GM12872 (cell line): Measurements from ENCODE around the gene PLXDC1.

Experiments used
- CTCF ChIP-seq: IDR thresholded peaks from 3 replicates; pipeline ENCODE4 v1.5.1; 2011; ENCODE audit warnings: low read depth, mild to moderate bottlenecking, low read length, moderate library complexity; ENCODE audit not compliant: insufficient read depth

The PLXDC1 gene

GRCh38 chr17:39191750-39192510 lies 40.5 kb upstream of the PLXDC1 start:
- TF ChIP-seq CTCF = no peak

- TF ChIP-seq CTCF = no peak
These were observed 35.9 kb upstream of the PLXDC1 start for GRCh38 chr17:39187152-39187830.

- TF ChIP-seq CTCF = no peak
These were observed 35.1 kb upstream of the PLXDC1 start for GRCh38 chr17:39186481-39187002.

GRCh38 chr17:39183720-39184119 lies 32.3 kb upstream of the PLXDC1 start:
- TF ChIP-seq CTCF = no peak

- no peak for TF ChIP-seq CTCF
These were observed 31.6 kb upstream of the PLXDC1 start for GRCh38 chr17:39183045-39183444.

- no peak for TF ChIP-seq CTCF
These were observed 29.9 kb upstream of the PLXDC1 start for GRCh38 chr17:39181303-39181702.

- no peak for TF ChIP-seq CTCF
These were observed 27.1 kb upstream of the PLXDC1 start for GRCh38 chr17:39178536-39178935.
